Bronchial epithelial cell (primary cell): ENCODE results near the gene CHCHD6. TPM values are rescaled to one million over a fixed set of nuclear protein-coding genes. Genes with fewer than 3 reads are reported as not detected.

Source experiments
- DNase-seq: peaks from one replicate; pipeline ENCODE4 v3.0.0-alpha.2; 2010; ENCODE audit warnings: low read depth
- FAIRE-seq: peaks from 2 replicates; lab custom pipeline; 2011; peaks lifted over from hg19 to GRCh38; lab: Jason Lieb, UNC
- H3K27me3 ChIP-seq: 2 replicates; pipeline ENCODE4 v1.5.1; 2011; ENCODE audit warnings: low read length; ENCODE audit not compliant: control insufficient read depth, insufficient read depth
- H3K36me3 ChIP-seq: 2 replicates; pipeline ENCODE4 v1.5.1; 2011; ENCODE audit warnings: low read length; ENCODE audit not compliant: control insufficient read depth, insufficient read depth
- H3K4me3 ChIP-seq: 2 replicates; pipeline ENCODE4 v1.5.1; 2011; ENCODE audit warnings: mild to moderate bottlenecking, low read depth, low read length, control low read depth
- CTCF ChIP-seq: IDR thresholded peaks from 2 replicates; pipeline ENCODE4 v1.5.1; 2011; ENCODE audit warnings: mild to moderate bottlenecking, moderate library complexity, low read length, control low read depth, inconsistent platforms; ENCODE audit not compliant: insufficient read depth, severe bottlenecking
- total RNA-seq: library from RNA; depleted of rRNA; stranded (reverse); fragments of >200 nt; gene quantifications from 2 replicates; pipeline ENCODE4 v1.2.1, GENCODE V29; 2014

Gene CHCHD6
- total RNA-seq, 1 donor from 2014 or later: 25.5 TPM

GRCh38 chr3:126743350-126743749, 39.3 kb downstream of the CHCHD6 start:
- TF ChIP-seq CTCF: no peak
- H3K27me3 ChIP-seq: no peaks in the 10 kb centered on the region
- no peaks in the 10 kb centered on the region for H3K36me3 ChIP-seq
- DNase-seq: no peak
- FAIRE-seq: peak; percentile 13
- H3K4me3 ChIP-seq: no peak overlapping the region

- FAIRE-seq: peak; percentile 55
- no peak for TF ChIP-seq CTCF
Observed at GRCh38 chr3:126743781-126744180, 39.7 kb downstream of the CHCHD6 start.

DNA sequence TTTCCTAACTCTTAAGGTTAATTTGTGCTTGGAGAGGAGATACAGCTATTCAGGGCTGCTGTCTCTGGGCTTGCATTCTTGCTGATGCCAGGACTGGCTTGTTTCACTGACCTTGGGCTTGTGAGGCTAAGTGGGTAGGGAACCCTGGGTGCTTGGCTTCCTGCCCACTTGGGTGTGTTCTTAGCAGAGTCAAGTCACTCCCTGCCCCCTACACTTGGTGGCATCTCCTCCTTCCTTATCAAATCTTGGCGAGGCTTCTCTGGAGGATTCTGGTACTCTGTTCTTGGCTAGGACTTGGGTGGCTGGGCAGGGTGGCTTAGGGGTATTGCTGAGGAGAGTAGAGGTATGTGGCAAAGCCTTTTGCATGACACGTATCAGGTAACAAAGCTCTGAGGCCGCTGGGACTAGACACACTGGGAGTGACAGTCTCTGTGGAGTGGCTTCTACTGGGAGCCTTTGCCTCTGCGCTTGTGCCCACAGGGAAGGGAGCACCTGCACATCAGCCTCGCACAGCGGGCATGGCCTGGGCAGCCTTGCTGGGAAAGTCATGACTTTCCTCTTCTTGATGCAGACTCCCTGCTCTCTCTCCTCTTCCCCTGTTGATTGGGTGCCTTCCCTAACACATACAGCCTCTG, 41.8 kb downstream of the CHCHD6 start:
- no peaks in the 10 kb centered on the region for H3K36me3 ChIP-seq
- DNase-seq (peak; percentile 10), FAIRE-seq (no peak)
- no peaks in the 10 kb centered on the region for H3K27me3 ChIP-seq
- H3K4me3 ChIP-seq: no peak overlapping the region
- TF ChIP-seq CTCF: no peak

More at GRCh38 chr3:126743781-126744180, 39.7 kb downstream of the CHCHD6 start:
- H3K4me3 ChIP-seq: no peak overlapping the region
- no peak for DNase-seq
- no peaks in the 10 kb centered on the region for H3K36me3 ChIP-seq
- H3K27me3 ChIP-seq: no peaks in the 10 kb centered on the region

DNA sequence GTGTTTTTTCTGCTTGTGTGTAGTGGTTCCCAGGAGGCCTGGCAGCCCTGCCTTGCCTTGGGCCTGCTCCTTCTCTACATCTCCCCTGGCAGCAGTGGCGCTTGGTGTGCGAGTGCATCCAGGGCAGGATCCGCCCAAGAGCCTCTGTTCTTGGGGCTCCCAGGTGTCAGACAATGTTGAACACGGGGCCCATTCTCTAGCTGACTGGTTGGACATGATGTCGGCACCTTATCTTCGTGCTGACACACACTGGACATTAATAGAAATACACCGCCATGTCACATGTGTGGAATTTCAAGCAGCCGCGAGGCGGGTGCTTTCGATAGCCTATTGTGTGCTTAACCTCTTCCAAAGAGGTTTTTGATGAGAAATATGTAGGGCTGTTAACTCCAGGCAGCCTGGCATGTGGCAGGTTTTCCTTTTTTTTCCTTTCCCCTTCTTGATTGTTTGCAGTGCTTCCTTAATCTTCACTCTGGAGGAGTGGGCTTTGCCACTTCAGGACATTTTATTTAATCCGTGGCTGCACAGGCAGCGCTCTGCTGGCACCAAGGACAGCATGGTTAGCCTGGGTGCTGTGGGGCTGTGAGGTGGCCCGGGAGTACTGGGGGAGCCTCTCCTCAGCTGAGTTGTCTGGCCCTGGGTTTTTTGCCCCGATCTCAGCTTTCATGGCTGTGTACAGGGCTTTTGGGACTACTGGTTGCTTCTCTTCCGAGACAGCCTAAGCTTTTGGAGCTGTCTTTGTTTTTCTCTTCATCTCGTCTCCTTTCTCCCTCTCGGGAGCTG, 42.5 kb downstream of the CHCHD6 start:
- peak; percentile 28 for TF ChIP-seq CTCF
- Histone ChIP-seq H3K27me3 (no peaks in the 10 kb centered on the region), H3K36me3 (no peaks in the 10 kb centered on the region), H3K4me3 (no peak overlapping the region)
- DNase-seq (peak; percentile 71), FAIRE-seq (no peak)

DNA sequence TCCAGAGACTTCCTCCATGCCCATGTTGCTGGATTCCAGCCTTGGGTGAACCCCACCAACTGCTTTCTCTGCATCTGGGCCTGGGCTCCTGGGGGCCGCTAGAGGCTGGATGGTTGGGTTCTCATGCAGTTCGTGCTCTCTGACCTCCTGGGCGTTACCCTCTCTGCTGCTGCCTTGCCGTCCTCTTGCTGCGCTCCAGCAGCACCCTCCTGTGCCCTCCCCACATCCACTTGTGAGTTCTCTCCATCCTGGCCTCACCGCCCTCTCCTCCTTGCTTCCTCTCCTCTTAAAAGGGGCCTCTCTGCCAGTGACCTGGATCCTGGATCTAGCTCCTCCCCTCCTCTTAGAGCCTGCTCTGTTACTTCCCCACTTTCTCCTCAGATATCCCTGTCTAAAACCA, 43.7 kb downstream of the CHCHD6 start:
- H3K27me3 ChIP-seq: no peaks in the 10 kb centered on the region
- DNase-seq: no peak
- no peak overlapping the region for H3K4me3 ChIP-seq
- no peaks in the 10 kb centered on the region for H3K36me3 ChIP-seq
- no peak for TF ChIP-seq CTCF
- no peak for FAIRE-seq
